GM13977 (cell line): ENCODE data around the gene FCN1.

Experiments used
- DNase-seq: peaks from one replicate; pipeline ENCODE4 v3.0.0; 2012; ENCODE audit warnings: low spot score
- in situ Hi-C: fragments of 300-500 bp; cut with MboI; formaldehyde crosslinking; loops from one replicate; pipeline ENCODE4 v1.12.0; 2022; ENCODE audit warnings: low sequenced_read_pairs, low pct_unique_long_range_greater_than_20kb, mixed read lengths, inconsistent platforms; ENCODE audit not compliant: unreplicated experiment
- TF ChIP-seq, protein P1 (sequence below): IDR thresholded peaks from 2 replicates; pipeline ENCODE4 v1.5.1; 2012; ENCODE audit warnings: mild to moderate bottlenecking, control low read depth; ENCODE audit not compliant: insufficient read depth; ENCODE audit errors: extremely low read depth, missing control alignments

Gene FCN1

DNA sequence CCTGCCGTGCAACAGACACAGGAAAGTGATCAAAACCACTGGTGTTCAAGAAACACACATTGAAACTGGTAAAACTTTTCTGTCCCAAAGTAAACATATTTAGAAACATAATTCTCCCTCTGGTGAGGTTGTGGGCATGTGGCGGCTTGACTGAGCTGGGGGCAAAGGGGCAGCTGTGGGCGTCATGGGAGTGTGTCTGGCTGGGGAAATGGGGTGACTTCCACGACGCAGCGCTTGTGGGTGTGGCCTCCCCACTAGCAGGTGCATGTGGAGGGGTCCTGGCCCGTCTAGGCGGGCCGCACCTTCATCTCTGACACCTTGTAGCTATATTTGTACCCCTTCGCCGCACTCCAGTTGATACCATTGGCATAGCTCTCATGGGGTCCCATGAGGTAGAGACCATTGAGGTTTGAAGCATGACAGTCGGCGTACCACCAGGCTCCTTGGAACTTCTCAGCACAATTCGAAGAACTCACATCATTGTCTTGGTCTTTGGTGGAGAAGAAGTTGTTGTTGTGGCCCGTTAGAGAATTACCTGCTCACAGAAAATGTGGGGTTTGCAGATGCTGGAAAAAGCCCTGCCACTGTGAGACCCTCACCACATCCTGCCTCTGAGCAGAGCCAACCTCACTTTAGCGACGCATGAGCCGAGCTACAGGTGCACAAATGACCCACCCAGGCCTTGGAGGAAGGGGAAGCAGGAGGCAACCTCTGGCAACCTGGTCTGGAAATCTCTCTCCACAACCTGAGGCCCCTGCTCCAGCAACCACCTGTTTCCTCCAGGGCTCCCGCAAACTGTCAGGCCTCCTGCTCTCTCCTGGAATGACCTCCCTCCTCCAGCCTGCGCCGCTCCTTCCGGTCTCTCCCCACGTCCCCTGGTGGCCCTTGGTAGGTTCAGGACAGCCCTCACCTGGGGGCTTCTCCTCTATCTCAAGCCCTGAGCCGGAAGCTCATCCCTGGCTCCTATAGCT, 7.9 kb downstream of the FCN1 start:
- no peak for DNase-seq
- in situ Hi-C loops: no loop called here
- TF ChIP-seq, protein P1, sequence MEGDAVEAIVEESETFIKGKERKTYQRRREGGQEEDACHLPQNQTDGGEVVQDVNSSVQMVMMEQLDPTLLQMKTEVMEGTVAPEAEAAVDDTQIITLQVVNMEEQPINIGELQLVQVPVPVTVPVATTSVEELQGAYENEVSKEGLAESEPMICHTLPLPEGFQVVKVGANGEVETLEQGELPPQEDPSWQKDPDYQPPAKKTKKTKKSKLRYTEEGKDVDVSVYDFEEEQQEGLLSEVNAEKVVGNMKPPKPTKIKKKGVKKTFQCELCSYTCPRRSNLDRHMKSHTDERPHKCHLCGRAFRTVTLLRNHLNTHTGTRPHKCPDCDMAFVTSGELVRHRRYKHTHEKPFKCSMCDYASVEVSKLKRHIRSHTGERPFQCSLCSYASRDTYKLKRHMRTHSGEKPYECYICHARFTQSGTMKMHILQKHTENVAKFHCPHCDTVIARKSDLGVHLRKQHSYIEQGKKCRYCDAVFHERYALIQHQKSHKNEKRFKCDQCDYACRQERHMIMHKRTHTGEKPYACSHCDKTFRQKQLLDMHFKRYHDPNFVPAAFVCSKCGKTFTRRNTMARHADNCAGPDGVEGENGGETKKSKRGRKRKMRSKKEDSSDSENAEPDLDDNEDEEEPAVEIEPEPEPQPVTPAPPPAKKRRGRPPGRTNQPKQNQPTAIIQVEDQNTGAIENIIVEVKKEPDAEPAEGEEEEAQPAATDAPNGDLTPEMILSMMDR: no peak

DNA sequence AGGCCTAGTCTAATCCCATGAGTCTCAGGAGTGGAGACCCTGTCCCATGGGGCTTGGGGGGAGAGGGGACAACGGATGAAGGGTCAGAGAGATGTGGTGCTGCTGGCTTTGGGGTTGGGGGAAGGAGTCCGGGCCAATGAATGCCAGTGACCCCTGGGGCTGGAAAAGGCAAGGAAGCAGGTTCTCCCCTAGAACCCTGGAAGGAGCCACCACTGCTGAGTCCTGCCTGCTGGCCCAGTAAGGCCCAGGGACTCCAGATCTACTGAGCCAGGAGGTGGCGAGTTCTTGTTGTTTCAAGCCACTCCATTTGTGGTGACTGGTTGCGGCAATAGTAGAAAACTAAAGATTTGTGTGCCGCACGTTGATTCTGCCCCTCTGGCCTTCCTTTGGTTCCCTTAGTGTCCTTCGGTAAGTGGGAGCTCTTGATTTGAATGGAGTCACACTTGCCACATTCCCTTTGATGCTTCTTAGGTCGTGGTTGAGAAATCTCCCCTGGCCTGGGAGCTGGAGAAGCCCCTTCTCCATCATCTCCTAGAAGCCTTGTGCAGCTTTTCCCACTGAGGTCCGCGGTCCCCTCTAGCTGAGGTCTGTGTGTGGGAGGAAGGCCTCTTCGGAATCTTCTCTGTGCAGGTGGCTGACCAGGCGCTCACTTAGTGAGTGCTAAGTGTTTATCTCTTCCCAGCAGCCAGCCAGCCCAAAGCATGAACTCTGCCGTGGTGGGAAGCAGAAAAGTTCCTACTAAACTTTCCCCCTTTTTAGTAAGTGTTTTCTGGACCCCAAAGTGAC, 9.0 kb downstream of the FCN1 start:
- TF ChIP-seq, protein P1: no peak
- in situ Hi-C loops: no loop called here
- no peak for DNase-seq

DNA sequence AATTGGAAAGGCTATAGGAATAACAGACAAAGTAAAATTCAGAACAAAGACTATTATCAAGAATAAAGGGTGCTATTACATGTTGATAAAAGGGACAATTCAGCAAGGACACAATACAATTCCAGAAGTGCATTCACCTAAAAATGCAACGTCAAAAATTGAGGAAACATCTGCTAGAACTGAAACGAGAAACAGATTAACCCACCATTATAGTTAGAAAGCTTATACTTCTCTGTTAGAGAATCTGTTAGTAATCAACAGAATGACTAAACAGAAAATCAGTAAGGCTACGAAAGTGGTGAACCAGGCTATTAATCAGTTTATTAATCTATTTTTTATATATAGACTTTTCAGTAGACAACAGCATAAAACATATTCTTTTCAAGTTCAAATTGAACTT, 14.8 kb downstream of the FCN1 start:
- in situ Hi-C loops: no loop called here
- TF ChIP-seq, protein P1: no peak

DNA sequence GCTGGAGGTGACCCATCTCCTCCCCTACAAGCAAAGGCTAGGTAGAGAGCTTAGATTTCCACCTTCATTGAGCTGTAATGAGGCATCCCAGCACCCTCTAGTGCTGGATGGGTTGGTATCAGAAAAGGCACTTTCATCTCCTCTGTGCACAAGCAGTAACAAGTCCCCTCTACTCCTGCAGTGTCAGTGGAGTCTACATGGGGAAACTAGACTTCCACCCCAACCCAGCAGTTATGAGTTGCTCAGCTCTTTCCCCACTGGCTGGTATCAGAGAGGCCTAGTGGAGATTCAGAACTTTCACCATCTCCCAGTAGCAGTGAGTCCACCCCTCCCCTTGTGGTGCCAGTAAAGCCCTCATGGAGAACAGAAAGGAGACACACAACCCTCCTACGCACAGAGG, 17.9 kb downstream of the FCN1 start:
- no peak for DNase-seq
- in situ Hi-C loops: no loop called here
- TF ChIP-seq, protein P1: no peak

More for the DNA sequence above, 14.8 kb downstream of the FCN1 start:
- DNase-seq: no peak

DNA sequence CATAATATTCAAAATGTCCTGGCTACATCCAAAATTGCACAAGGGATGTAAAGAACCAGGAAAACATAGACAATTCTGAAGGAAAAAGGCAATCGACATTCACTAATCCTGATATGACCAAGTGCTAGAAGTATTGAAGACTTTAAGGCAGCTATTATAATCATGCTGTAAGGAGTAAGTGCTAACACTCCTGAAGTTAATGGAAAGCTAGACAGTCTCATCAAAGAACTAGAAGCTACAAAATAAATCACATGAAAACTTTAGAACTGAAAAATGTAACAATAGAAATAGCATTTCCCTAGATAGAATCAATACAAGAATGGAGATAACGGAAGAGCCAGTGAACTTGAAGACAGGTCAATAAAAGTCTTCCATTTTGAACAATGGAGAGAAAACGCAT, 18.5 kb downstream of the FCN1 start:
- no peak for DNase-seq
- TF ChIP-seq, protein P1: no peak
- in situ Hi-C loops: no loop called here

DNA sequence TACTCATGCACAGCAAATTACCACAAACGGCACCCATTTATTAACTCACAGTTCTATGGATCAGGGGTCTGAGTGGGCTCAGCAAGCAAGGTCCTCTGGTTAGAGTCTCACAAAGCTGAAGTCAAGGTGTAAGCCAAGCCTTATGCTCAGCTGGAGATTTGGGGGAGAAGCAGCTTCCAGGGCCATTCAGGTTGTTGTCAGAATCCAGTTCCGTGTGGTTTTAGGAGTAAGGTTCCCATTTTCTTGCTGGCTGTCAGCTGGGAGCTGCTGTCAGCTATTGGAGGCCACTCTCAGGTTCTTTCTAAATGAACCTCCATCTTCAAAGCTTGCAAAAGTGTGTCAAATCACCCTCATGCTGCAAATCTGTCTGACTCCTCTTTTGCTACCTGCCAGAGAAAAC, 19.4 kb downstream of the FCN1 start:
- DNase-seq: no peak
- in situ Hi-C loops: no loop called here
- TF ChIP-seq, protein P1: no peak
